GM13976 (cell line): ENCODE results near the gene S100G.

ENCODE experiments used
- DNase-seq: peaks from one replicate; pipeline ENCODE4 v3.0.0; 2012; ENCODE audit warnings: low spot score
- CTCF ChIP-seq: IDR thresholded peaks from 2 replicates; pipeline ENCODE4 v1.5.1; 2012; ENCODE audit warnings: borderline replicate concordance, mild to moderate bottlenecking; ENCODE audit not compliant: insufficient read depth; ENCODE audit errors: extremely low read depth, missing control alignments, control extremely low read depth
- in situ Hi-C: fragments of 300-500 bp; cut with MboI; formaldehyde crosslinking; loops from one replicate; pipeline ENCODE4 v1.12.0; 2022; ENCODE audit warnings: low sequenced_read_pairs, mixed read lengths, inconsistent platforms; ENCODE audit not compliant: unreplicated experiment

Gene S100G

GRCh38 chrX:16683007-16683664, 33.2 kb downstream of the S100G start:
- no peak for DNase-seq
- in situ Hi-C loops = loop anchor here (25.0 kb wide), 1 partner anchor 221 kb away; no protein-coding TSS in a partner anchor
- TF ChIP-seq CTCF = no peak

- in situ Hi-C loops = loop anchor here (25.0 kb wide), 1 partner anchor 225 kb away; no protein-coding TSS in a partner anchor
- TF ChIP-seq CTCF = no peak
- DNase-seq = no peak
Measured at GRCh38 chrX:16687514-16687913, 37.6 kb downstream of the S100G start.

GRCh38 chrX:16695079-16695676, 45.2 kb downstream of the S100G start:
- DNase-seq = peak; percentile 65
- peak; percentile 89 for TF ChIP-seq CTCF
- in situ Hi-C loops = loop anchor here (25.0 kb wide), 1 partner anchor 233 kb away; no protein-coding TSS in a partner anchor

- TF ChIP-seq CTCF = no peak
- DNase-seq = no peak
- in situ Hi-C loops = loop anchor here (25.0 kb wide), 1 partner anchor 235 kb away; no protein-coding TSS in a partner anchor
Measured at GRCh38 chrX:16696956-16697355, 47.0 kb downstream of the S100G start.

- in situ Hi-C loops = loop anchor here (25.0 kb wide), 1 partner anchor 237 kb away; no protein-coding TSS in a partner anchor
- DNase-seq = no peak
- TF ChIP-seq CTCF = no peak
Measured at GRCh38 chrX:16699389-16699788, 49.4 kb downstream of the S100G start.

- in situ Hi-C loops = no loop called here
- no peak for TF ChIP-seq CTCF
- DNase-seq = no peak
Measured at GRCh38 chrX:16700734-16701133, 50.8 kb downstream of the S100G start.
